Neural progenitor cell (in vitro differentiated cells): Measurements from ENCODE around the gene ASB2. TPM values are rescaled to one million over a fixed set of nuclear protein-coding genes. Genes with fewer than 3 reads are reported as not detected.
A peak's percentile ranks its signal among the peaks of the same experiment; 100 is the strongest.

Source experiments
- DNase-seq: peaks from one replicate; pipeline ENCODE4 v3.0.0-alpha.2; 2016; ENCODE audit warnings: low spot score
- H2AFZ ChIP-seq: fragments of 200-600 bp; sonication (generic); replicated peaks from 2 replicates; pipeline ENCODE4 v1.6.1; 2016; ENCODE audit warnings: antibody characterized with exemption
- H3F3A ChIP-seq: fragments of 200-600 bp; sonication (generic); 2 replicates; pipeline ENCODE4 v1.6.1; 2016; ENCODE audit warnings: antibody characterized with exemption, low read depth
- H3K27ac ChIP-seq: fragments of 200-600 bp; sonication (generic); 2 replicates; pipeline ENCODE4 v1.5.1; 2016; ENCODE audit warnings: mild to moderate bottlenecking
- H3K27me3 ChIP-seq: fragments of 200-600 bp; sonication (generic); 2 replicates; pipeline ENCODE4 v1.6.1; 2016; ENCODE audit warnings: mild to moderate bottlenecking, moderate library complexity
- H3K36me3 ChIP-seq: fragments of 200-600 bp; sonication (generic); 2 replicates; pipeline ENCODE4 v1.5.1; 2016
- H3K4me1 ChIP-seq: fragments of 200-600 bp; sonication (generic); 2 replicates; pipeline ENCODE4 v1.6.1; 2016; ENCODE audit warnings: mixed run types
- H3K4me2 ChIP-seq: fragments of 200-600 bp; sonication (generic); 2 replicates; pipeline ENCODE4 v1.6.1; 2016
- H3K4me3 ChIP-seq: fragments of 200-600 bp; sonication (generic); 2 replicates; pipeline ENCODE4 v1.5.1; 2016
- H3K79me2 ChIP-seq: fragments of 200-600 bp; sonication (generic); 2 replicates; pipeline ENCODE4 v1.6.1; 2016; ENCODE audit warnings: low read depth
- H3K9ac ChIP-seq: fragments of 200-600 bp; sonication (generic); 2 replicates; pipeline ENCODE4 v1.6.1; 2016
- H3K9me3 ChIP-seq: fragments of 200-600 bp; sonication (generic); 2 replicates; pipeline ENCODE4 v1.5.1; 2016; ENCODE audit warnings: low read depth
- H4K20me1 ChIP-seq: fragments of 200-600 bp; sonication (generic); 2 replicates; pipeline ENCODE4 v1.6.1; 2016; ENCODE audit warnings: low read depth
- H3K27ac Mint-ChIP-seq: 3 replicates; pipeline ENCODE4 v1.8.0; 2021; ENCODE audit warnings: mixed read lengths
- H3K27me3 Mint-ChIP-seq: 2 replicates; pipeline ENCODE4 v1.8.0; 2022; ENCODE audit warnings: low read depth, mild to moderate bottlenecking, inconsistent platforms, moderate library complexity, mixed read lengths; ENCODE audit not compliant: insufficient read depth
- H3K36me3 Mint-ChIP-seq: 3 replicates; pipeline ENCODE4 v1.8.0; 2021; ENCODE audit warnings: mixed read lengths
- H3K4me1 Mint-ChIP-seq: 3 replicates; pipeline ENCODE4 v1.8.0; 2021; ENCODE audit warnings: mixed read lengths
- H3K4me3 Mint-ChIP-seq: 3 replicates; pipeline ENCODE4 v1.8.0; 2021; ENCODE audit warnings: mild to moderate bottlenecking, moderate library complexity, mixed read lengths
- H3K9me3 Mint-ChIP-seq: 3 replicates; pipeline ENCODE4 v1.8.0; 2020; ENCODE audit warnings: mixed read lengths
- EZH2 ChIP-seq: fragments of 200-600 bp; sonication (generic); IDR thresholded peaks from 2 replicates; pipeline ENCODE4 v1.6.1; 2017; ENCODE audit warnings: antibody characterized with exemption, mild to moderate bottlenecking, moderate library complexity
- EZH2phosphoT487 ChIP-seq: fragments of 200-600 bp; sonication (generic); IDR thresholded peaks from 2 replicates; pipeline ENCODE4 v1.6.1; 2017; ENCODE audit warnings: antibody characterized with exemption
- total RNA-seq: library from RNA; depleted of rRNA; stranded (reverse); fragments of >200 nt; gene quantifications from 2 replicates; pipeline ENCODE4 v1.2.3, GENCODE V29; 2015; ENCODE audit warnings: low replicate concordance
- TF ChIP-seq, protein P1 (sequence below): fragments of 200-600 bp; sonication (generic); IDR thresholded peaks from 2 replicates; pipeline ENCODE4 v1.5.1; 2017; ENCODE audit warnings: antibody characterized with exemption, mild to moderate bottlenecking

The ASB2 gene
- total RNA-seq, 1 donor from 2014 or later: not detected

DNA sequence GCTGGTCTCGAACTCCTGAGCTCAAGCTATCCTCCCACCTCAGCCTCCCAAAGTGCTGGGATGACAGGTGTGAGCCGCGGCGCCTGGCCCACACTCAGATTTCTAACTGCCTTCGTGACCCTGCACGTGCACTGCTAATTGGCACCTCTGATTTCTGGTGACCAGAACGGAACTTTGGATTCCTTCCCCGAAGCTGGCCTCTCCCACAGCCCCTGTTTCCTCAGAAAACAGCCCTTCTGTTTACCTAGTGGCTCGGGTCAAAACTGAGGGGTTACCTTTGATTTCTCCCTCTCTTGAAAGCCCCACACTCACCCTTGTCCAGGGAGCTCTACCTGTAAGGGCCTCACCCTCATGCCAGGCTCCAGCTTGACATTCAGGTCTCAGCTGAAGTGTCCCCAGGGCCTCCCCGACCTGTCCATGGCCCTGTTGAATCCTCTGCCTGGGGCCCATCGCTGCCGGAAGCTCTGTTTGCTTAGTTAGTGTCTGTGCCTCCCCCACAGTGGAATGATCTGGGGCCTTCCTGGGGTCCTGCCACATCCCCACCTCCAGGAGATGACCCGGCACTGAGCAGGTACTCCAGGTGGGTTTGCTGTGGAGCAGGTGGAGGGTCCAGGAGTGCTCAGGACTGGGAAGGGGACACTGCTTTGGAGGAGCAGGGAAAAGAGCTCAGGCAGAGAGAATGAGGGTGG lies 73.6 kb downstream of the ASB2 start:
- no peaks in the 10 kb centered on the region for H3K9me3 Mint-ChIP-seq
- TF ChIP-seq EZH2phosphoT487 (no peak), EZH2 (no peak)
- TF ChIP-seq, protein P1, sequence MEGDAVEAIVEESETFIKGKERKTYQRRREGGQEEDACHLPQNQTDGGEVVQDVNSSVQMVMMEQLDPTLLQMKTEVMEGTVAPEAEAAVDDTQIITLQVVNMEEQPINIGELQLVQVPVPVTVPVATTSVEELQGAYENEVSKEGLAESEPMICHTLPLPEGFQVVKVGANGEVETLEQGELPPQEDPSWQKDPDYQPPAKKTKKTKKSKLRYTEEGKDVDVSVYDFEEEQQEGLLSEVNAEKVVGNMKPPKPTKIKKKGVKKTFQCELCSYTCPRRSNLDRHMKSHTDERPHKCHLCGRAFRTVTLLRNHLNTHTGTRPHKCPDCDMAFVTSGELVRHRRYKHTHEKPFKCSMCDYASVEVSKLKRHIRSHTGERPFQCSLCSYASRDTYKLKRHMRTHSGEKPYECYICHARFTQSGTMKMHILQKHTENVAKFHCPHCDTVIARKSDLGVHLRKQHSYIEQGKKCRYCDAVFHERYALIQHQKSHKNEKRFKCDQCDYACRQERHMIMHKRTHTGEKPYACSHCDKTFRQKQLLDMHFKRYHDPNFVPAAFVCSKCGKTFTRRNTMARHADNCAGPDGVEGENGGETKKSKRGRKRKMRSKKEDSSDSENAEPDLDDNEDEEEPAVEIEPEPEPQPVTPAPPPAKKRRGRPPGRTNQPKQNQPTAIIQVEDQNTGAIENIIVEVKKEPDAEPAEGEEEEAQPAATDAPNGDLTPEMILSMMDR: no peak
- DNase-seq: no peak
- Histone ChIP-seq H3K9ac (no peak overlapping the region), H3K4me2 (no peak overlapping the region), H3K27ac (no peak overlapping the region), H3K4me3 (no peak overlapping the region), H4K20me1 (no peaks in the 10 kb centered on the region), H3K27me3 (no peaks in the 10 kb centered on the region), H2AFZ (peak overlapping the region; percentile 87), H3K36me3 (no peaks in the 10 kb centered on the region), H3F3A (no peaks in the 10 kb centered on the region), H3K79me2 (no peaks in the 10 kb centered on the region), H3K9me3 (no peaks in the 10 kb centered on the region), H3K4me1 (no peaks in the 10 kb centered on the region)
- no peak overlapping the region for H3K4me3 Mint-ChIP-seq
- no peaks in the 10 kb centered on the region for H3K36me3 Mint-ChIP-seq
- peaks cover 16% of the 10 kb centered on the region for H3K27me3 Mint-ChIP-seq
- peaks cover 11% of the 10 kb centered on the region for H3K4me1 Mint-ChIP-seq
- peak overlapping the region; percentile 42 for H3K27ac Mint-ChIP-seq

DNA sequence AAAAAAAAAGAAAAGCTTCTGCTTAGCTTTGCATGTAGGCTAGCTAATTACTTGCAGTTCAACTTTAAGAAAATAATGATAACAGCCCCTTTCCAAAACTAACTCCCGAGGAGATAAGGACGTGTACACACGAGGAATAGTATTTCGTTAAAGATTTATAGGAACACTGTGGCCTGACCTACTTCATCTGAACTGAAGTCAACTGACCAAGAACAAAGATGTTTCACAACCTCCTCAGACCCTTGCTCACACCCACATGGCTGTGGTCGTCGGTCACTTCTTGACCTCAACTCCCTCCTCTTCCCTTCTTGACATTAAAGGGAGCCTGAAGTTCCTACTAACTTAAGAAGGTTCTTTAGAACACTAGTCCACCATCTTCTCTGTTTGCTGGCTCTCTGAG lies 74.6 kb downstream of the ASB2 start:
- Mint-ChIP-seq H3K4me3 (no peak overlapping the region), H3K27me3 (peaks cover 16% of the 10 kb centered on the region), H3K9me3 (no peaks in the 10 kb centered on the region), H3K27ac (peak overlapping the region; percentile 10), H3K4me1 (peaks cover 15% of the 10 kb centered on the region), H3K36me3 (no peaks in the 10 kb centered on the region)
- TF ChIP-seq EZH2phosphoT487: no peak
- TF ChIP-seq, protein P1: no peak
- TF ChIP-seq EZH2: no peak
- no peak for DNase-seq
- H3K36me3 ChIP-seq: no peaks in the 10 kb centered on the region
- H3K4me2 ChIP-seq: no peak overlapping the region
- H3K4me1 ChIP-seq: no peaks in the 10 kb centered on the region
- H3K4me3 ChIP-seq: no peak overlapping the region
- no peaks in the 10 kb centered on the region for H3K9me3 ChIP-seq
- H2AFZ ChIP-seq: no peak overlapping the region
- no peak overlapping the region for H3K9ac ChIP-seq
- no peaks in the 10 kb centered on the region for H3K27me3 ChIP-seq
- no peaks in the 10 kb centered on the region for H4K20me1 ChIP-seq
- H3K27ac ChIP-seq: no peak overlapping the region
- no peaks in the 10 kb centered on the region for H3F3A ChIP-seq
- no peaks in the 10 kb centered on the region for H3K79me2 ChIP-seq

DNA sequence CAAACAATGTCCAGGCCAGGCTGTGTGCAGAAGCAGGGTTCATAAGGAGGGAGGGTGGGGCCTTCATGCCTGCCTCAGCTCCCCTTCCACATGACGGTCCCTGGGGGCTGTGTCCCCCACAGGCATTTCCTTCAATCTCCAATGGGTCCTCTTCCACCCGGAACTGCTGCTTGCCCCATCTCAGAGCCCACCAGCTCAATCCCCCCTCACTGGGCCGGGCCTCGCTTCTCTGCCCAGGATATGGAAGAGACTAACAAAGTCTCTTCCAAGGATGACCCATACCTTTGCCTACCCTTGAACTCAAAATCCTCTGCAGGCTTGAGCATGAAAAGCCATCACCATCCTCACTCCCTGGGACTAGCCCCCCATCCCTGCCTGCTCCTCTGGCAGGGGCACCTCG lies 77.6 kb downstream of the ASB2 start:
- Mint-ChIP-seq H3K9me3 (no peaks in the 10 kb centered on the region), H3K4me3 (no peak overlapping the region), H3K27ac (peak overlapping the region; percentile 89), H3K36me3 (no peaks in the 10 kb centered on the region), H3K4me1 (peaks cover 32% of the 10 kb centered on the region), H3K27me3 (peaks cover 21% of the 10 kb centered on the region)
- Histone ChIP-seq H3K79me2 (no peaks in the 10 kb centered on the region), H3K9me3 (no peaks in the 10 kb centered on the region), H3K27ac (no peak overlapping the region), H3K4me3 (no peak overlapping the region), H2AFZ (no peak overlapping the region), H3K4me1 (peaks cover 16% of the 10 kb centered on the region), H4K20me1 (no peaks in the 10 kb centered on the region), H3K27me3 (no peaks in the 10 kb centered on the region), H3F3A (peaks cover 17% of the 10 kb centered on the region), H3K36me3 (no peaks in the 10 kb centered on the region), H3K9ac (no peak overlapping the region), H3K4me2 (no peak overlapping the region)
- TF ChIP-seq EZH2 (no peak), EZH2phosphoT487 (no peak)
- TF ChIP-seq, protein P1: no peak
- no peak for DNase-seq
